DND-41 (cell line): ENCODE measurements around the gene XRCC5.

Experiments
- ATAC-seq: fragments of 200-7000 bp; cut with Tn5 transposase; 3 replicates; pipeline ENCODE4 v1.9.1; 2021; ENCODE audit warnings: low read depth; ENCODE audit not compliant: insufficient read depth
- DNase-seq: peaks from one replicate; pipeline ENCODE4 v3.0.0-alpha.2; 2020
- H2AFZ ChIP-seq: 2 replicates; pipeline ENCODE4 v1.6.0; 2012; ENCODE audit warnings: low read depth, low read length
- H3K27ac ChIP-seq: 2 replicates; pipeline ENCODE4 v1.5.1; 2012; ENCODE audit warnings: low read length, inconsistent platforms
- H3K27me3 ChIP-seq: fragments of 200-600 bp; sonication (generic); 2 replicates; pipeline ENCODE4 v1.6.0; 2012; ENCODE audit warnings: low read length, mild to moderate bottlenecking, inconsistent platforms; ENCODE audit not compliant: insufficient read depth, poor library complexity
- H3K36me3 ChIP-seq: 2 replicates; pipeline ENCODE4 v1.5.1; 2012; ENCODE audit warnings: low read length, inconsistent platforms; ENCODE audit not compliant: insufficient read depth
- H3K4me1 ChIP-seq: 2 replicates; pipeline ENCODE4 v1.5.1; 2012; ENCODE audit warnings: mild to moderate bottlenecking, low read length; ENCODE audit not compliant: insufficient read depth
- H3K4me2 ChIP-seq: 2 replicates; pipeline ENCODE4 v1.6.0; 2012; ENCODE audit warnings: mild to moderate bottlenecking, moderate library complexity, low read length, inconsistent platforms; ENCODE audit not compliant: insufficient read depth
- H3K4me3 ChIP-seq, 2 experiments: fragments of 200-600 bp in 1 of 2; shearing (Covaris generic) in 1 of 2; 2 replicates each; pipeline ENCODE4 v1.5.1; 2012 to 2016; ENCODE audit warnings: inconsistent platforms in 2 of 2, low read length in 2 of 2, mild to moderate bottlenecking in 2 of 2, low read depth in 1 of 2, moderate library complexity in 1 of 2
- H3K79me2 ChIP-seq: 2 replicates; pipeline ENCODE4 v1.6.0; 2012; ENCODE audit warnings: low read length, inconsistent platforms; ENCODE audit not compliant: insufficient read depth
- H3K9ac ChIP-seq: 2 replicates; pipeline ENCODE4 v1.6.0; 2012; ENCODE audit warnings: low read depth, mild to moderate bottlenecking, inconsistent platforms, low read length, moderate library complexity
- H3K9me3 ChIP-seq: 2 replicates; pipeline ENCODE4 v1.5.1; 2012; ENCODE audit warnings: low read length, moderate library complexity, mild to moderate bottlenecking, inconsistent platforms; ENCODE audit not compliant: insufficient read depth, severe bottlenecking
- H4K20me1 ChIP-seq: 2 replicates; pipeline ENCODE4 v1.6.0; 2012; ENCODE audit warnings: low read length; ENCODE audit not compliant: insufficient read depth
- EZH2 ChIP-seq: IDR thresholded peaks from 3 replicates; pipeline ENCODE4 v1.6.1; 2012; ENCODE audit warnings: borderline replicate concordance, low read depth, mild to moderate bottlenecking, moderate library complexity, low read length, inconsistent platforms; ENCODE audit not compliant: severe bottlenecking
- TF ChIP-seq, protein P1 (sequence below): IDR thresholded peaks from 2 replicates; pipeline ENCODE4 v1.5.1; 2012; ENCODE audit warnings: borderline replicate concordance, low read length, moderate library complexity, mild to moderate bottlenecking; ENCODE audit not compliant: poor library complexity, severe bottlenecking; ENCODE audit errors: extremely low read depth

The XRCC5 gene

GRCh38 chr2:216081487-216082116 is 27.5 kb upstream of the XRCC5 start, which contains the start of the genes PECR and TMEM169:
Gene PECR (minus strand): TSS chr2:216081809. CDS start chr2:216081741, 68 bp downstream.
Gene TMEM169 (plus strand): TSS chr2:216081919. CDS start chr2:216095964, 14,045 bp downstream.
- Histone ChIP-seq H3K36me3 (no peaks in the 10 kb centered on the region), H3K27ac (no peak within 1 kb of the TSS; the same call in 1 of the 2 replicates), H3K4me3 (peak within 1 kb of the TSS; percentile 4 to 58; a peak in 3 of 4 replicates), H3K9ac (peak within 1 kb of the TSS; percentile 43), H4K20me1 (no peaks in the 10 kb centered on the region), H3K79me2 (no peaks in the 10 kb centered on the region), H2AFZ (peak within 1 kb of the TSS; percentile 67), H3K4me1 (peaks cover 29% of the 10 kb centered on the region), H3K9me3 (no peaks in the 10 kb centered on the region), H3K27me3 (peaks cover 25% of the 10 kb centered on the region), H3K4me2 (peak within 1 kb of the TSS; percentile 79)
- peak; percentile 63 for DNase-seq
- peak; percentile 86 for TF ChIP-seq EZH2
- TF ChIP-seq, protein P1, sequence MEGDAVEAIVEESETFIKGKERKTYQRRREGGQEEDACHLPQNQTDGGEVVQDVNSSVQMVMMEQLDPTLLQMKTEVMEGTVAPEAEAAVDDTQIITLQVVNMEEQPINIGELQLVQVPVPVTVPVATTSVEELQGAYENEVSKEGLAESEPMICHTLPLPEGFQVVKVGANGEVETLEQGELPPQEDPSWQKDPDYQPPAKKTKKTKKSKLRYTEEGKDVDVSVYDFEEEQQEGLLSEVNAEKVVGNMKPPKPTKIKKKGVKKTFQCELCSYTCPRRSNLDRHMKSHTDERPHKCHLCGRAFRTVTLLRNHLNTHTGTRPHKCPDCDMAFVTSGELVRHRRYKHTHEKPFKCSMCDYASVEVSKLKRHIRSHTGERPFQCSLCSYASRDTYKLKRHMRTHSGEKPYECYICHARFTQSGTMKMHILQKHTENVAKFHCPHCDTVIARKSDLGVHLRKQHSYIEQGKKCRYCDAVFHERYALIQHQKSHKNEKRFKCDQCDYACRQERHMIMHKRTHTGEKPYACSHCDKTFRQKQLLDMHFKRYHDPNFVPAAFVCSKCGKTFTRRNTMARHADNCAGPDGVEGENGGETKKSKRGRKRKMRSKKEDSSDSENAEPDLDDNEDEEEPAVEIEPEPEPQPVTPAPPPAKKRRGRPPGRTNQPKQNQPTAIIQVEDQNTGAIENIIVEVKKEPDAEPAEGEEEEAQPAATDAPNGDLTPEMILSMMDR, result no peak
- ATAC-seq, result peak; percentile 78

- H3K79me2 ChIP-seq, result no peaks in the 10 kb centered on the region
- peaks cover 29% of the 10 kb centered on the region for H3K4me1 ChIP-seq
- peak overlapping the region; percentile 43 for H3K9ac ChIP-seq
- H3K27ac ChIP-seq, result no peak overlapping the region; the same call in 1 of the 2 replicates
- no peaks in the 10 kb centered on the region for H3K36me3 ChIP-seq
- H4K20me1 ChIP-seq, result no peaks in the 10 kb centered on the region
- ATAC-seq (peak; percentile 46), DNase-seq (peak; percentile 33)
- peaks cover 25% of the 10 kb centered on the region for H3K27me3 ChIP-seq
- H2AFZ ChIP-seq, result peak overlapping the region; percentile 67
- peak; percentile 37 for TF ChIP-seq EZH2
- TF ChIP-seq, protein P1, result no peak
- peak overlapping the region; percentile 79 for H3K4me2 ChIP-seq
- no peaks in the 10 kb centered on the region for H3K9me3 ChIP-seq
- H3K4me3 ChIP-seq, result peak overlapping the region; percentile 4 to 58; a peak in 3 of 4 replicates
These were observed 26.9 kb upstream of the XRCC5 start for GRCh38 chr2:216082117-216082711.

DNA sequence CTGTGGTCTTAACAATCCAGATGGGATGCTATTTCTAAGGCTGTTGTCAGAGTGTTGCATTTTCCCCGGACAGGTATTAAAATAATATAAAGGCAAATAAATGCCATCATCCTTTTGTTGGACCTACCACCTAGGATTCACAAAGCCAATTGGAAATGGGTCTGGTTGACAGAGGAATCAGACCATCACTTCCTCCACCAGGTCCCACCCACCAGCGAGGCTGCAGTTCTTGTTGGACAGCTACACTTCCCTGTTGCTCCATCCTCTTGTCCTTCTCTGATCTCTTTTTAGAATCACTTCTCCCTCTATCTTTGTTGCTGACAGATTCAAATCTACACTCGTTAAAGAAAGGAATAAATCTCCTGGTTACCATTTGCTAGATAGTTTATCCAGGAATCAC is 26.3 kb upstream of the XRCC5 start:
- H2AFZ ChIP-seq, result no peak overlapping the region
- no peak overlapping the region for H3K4me3 ChIP-seq
- no peak overlapping the region for H3K27ac ChIP-seq
- no peaks in the 10 kb centered on the region for H3K79me2 ChIP-seq
- H3K9me3 ChIP-seq, result no peaks in the 10 kb centered on the region
- peaks cover 29% of the 10 kb centered on the region for H3K4me1 ChIP-seq
- no peaks in the 10 kb centered on the region for H4K20me1 ChIP-seq
- DNase-seq, result no peak
- ATAC-seq, result no peak
- peak overlapping the region; percentile 79 for H3K4me2 ChIP-seq
- no peak overlapping the region for H3K9ac ChIP-seq
- H3K27me3 ChIP-seq, result peaks cover 25% of the 10 kb centered on the region
- TF ChIP-seq EZH2, result no peak
- TF ChIP-seq, protein P1, result no peak
- H3K36me3 ChIP-seq, result no peaks in the 10 kb centered on the region
